ENCODE measurements around the gene CNOT8.
"Not testable (repeated sequence)": the region's sequence is repeated elsewhere in the genome, so short reads cannot be mapped to it uniquely, and the experiment has no call there.

Gene CNOT8

GRCh38 chr5:154863291-154864080, 5.1 kb downstream of the CNOT8 start:
- no peak for DNase-seq (ENCODE audit: low read depth in 3 of 3, low spot score in 1 of 3)

DNA sequence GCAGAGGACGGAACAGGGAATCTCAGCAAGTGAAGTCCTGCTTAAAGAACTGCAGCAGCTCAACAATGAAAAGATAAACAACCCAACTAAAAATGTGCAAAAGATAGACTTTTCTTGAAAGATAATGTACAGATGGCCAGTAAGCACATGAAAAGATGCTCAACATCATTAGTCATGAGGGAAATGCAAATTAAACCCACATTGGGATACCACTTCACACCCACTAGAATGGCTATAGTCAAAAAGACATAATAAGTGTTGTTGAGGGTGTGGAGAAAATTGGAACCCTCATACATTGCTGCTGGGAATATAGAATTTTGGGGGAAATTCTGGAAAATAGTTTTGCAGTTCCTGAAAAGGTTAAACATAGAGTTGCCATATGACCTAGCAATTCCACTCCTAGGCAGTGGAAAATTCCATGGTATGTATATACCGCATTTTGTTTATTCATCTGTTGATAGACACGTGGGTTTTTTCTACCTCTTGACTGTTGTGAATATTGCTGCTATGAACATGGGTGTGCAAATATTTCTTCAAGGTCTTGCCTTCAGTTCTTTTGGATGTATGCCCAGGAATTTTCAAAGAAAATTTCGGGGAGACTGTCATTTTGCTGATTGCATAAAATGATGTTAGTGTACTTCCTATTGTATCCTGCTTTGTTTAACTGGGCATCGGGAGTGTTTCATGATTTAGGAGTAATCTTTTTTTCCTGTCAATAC, 7.2 kb downstream of the CNOT8 start:
- DNase-seq (ENCODE audit: low read depth in 3 of 3, low spot score in 1 of 3), result no peak

- DNase-seq (ENCODE audit: low read depth in 3 of 3, low spot score in 1 of 3), result no peak
These were observed 8.4 kb downstream of the CNOT8 start for GRCh38 chr5:154866841-154867240.

DNA sequence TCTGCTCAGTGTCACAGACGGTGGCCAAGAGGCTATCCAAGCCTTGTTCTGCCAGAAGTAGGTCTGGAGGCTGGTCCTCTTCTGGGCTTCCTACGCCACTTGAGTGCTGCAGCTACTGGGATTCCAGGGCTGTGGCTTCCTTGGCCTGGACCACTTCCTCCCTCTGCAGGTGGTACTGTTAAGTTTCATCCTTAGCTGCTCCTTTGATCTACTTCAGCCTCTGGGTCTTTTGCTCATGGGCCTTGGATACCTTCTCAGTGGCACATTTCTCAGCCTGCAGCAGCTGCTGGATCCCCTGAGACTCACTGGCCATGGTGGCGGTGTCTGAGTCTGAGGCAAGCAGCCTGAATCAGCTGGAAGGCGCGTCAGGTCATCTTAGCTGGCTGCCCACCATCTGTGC, 10.3 kb downstream of the CNOT8 start:
- DNase-seq (ENCODE audit: low read depth in 3 of 3, low spot score in 1 of 3), result no peak

- DNase-seq (ENCODE audit: low read depth in 3 of 3, low spot score in 1 of 3), result no peak
These were observed 13.3 kb downstream of the CNOT8 start for GRCh38 chr5:154871734-154872133.

DNA sequence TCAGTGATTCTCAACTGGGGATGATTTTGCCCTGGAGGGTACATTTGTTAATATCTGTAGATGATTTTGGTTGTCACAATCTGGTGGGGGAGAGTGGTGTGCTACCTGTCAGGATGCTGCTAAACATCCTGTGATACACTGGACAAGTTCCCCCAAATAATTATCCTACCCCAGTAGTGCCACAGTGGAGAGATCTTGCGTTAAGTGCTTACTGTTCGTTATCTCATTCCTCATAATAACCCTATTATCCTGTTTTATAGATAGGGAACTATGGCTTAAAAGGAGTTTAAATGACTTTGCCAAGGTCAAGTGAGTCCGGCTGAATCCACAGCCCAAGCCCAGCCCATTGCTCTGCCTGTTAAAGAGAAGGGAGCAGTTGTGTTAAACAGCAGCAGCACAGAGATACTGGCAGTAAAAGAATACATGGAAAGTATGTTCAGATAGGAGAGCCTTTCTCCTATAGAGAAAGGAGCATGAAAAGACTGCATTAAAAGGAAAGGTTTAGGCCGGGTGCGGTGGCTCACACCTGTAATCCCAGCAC, 15.4 kb downstream of the CNOT8 start:
- no peak for DNase-seq (ENCODE audit: low read depth in 3 of 3, low spot score in 1 of 3)

GRCh38 chr5:154878642-154879335, 20.4 kb downstream of the CNOT8 start:
- DNase-seq (ENCODE audit: low read depth in 3 of 3, low spot score in 1 of 3), result no peak

GRCh38 chr5:154881986-154882385, 23.6 kb downstream of the CNOT8 start:
- DNase-seq (ENCODE audit: low read depth in 3 of 3, low spot score in 1 of 3), result no peak

GRCh38 chr5:154884424-154884823, 26.0 kb downstream of the CNOT8 start:
- no peak for DNase-seq (ENCODE audit: low read depth in 3 of 3, low spot score in 1 of 3)

- no peak for DNase-seq (ENCODE audit: low read depth in 3 of 3, low spot score in 1 of 3)
These were observed 27.0 kb downstream of the CNOT8 start for GRCh38 chr5:154885439-154885838.

- no peak for DNase-seq (ENCODE audit: low read depth in 3 of 3, low spot score in 1 of 3)
These were observed 33.9 kb downstream of the CNOT8 start for GRCh38 chr5:154892369-154892771.

GRCh38 chr5:154893381-154893780, 35.0 kb downstream of the CNOT8 start:
- no peak for DNase-seq (ENCODE audit: low read depth in 3 of 3, low spot score in 1 of 3)

- DNase-seq (ENCODE audit: low read depth in 3 of 3, low spot score in 1 of 3), result no peak
These were observed 37.5 kb downstream of the CNOT8 start for GRCh38 chr5:154895606-154896561.

GRCh38 chr5:154896562-154897165, 38.2 kb downstream of the CNOT8 start:
- DNase-seq (ENCODE audit: low read depth in 3 of 3, low spot score in 1 of 3), result no peak

DNA sequence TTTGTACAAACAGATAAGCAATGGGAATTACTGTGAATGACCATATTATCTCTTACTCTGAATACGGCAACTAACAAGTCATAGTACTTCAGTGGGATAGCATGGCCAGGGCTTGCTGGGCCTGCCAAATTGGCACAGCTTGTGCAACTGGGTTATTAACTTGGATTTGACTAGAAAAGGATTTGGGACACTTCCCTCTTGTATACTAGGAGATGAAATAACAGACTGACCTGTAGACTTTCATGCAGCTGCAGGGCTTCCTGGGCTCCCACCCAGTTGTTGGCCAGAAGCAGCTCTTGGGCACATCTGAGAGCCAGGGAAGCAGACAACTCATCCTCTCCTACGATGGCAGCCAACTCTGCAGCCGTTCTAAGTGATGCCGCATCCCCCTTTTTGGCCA, 39.8 kb downstream of the CNOT8 start:
- no peak for DNase-seq (ENCODE audit: low read depth in 3 of 3, low spot score in 1 of 3)

GRCh38 chr5:154899151-154899816, 40.9 kb downstream of the CNOT8 start:
- DNase-seq (ENCODE audit: low read depth in 3 of 3, low spot score in 1 of 3), result no peak

- DNase-seq (ENCODE audit: low read depth in 3 of 3, low spot score in 1 of 3), result no peak
These were observed 41.6 kb downstream of the CNOT8 start for GRCh38 chr5:154900066-154900465.

GRCh38 chr5:154901276-154901675, 42.8 kb downstream of the CNOT8 start:
- DNase-seq (ENCODE audit: low read depth in 3 of 3, low spot score in 1 of 3), result no peak

GRCh38 chr5:154901913-154902312, 43.5 kb downstream of the CNOT8 start:
- no peak for DNase-seq (ENCODE audit: low read depth in 3 of 3, low spot score in 1 of 3)

- not testable (repeated sequence) for DNase-seq (ENCODE audit: low read depth in 3 of 3, low spot score in 1 of 3)
These were observed 47.2 kb downstream of the CNOT8 start for GRCh38 chr5:154905601-154906000.
